ENCODE measurements around the gene CCDC136.

The CCDC136 gene

DNA sequence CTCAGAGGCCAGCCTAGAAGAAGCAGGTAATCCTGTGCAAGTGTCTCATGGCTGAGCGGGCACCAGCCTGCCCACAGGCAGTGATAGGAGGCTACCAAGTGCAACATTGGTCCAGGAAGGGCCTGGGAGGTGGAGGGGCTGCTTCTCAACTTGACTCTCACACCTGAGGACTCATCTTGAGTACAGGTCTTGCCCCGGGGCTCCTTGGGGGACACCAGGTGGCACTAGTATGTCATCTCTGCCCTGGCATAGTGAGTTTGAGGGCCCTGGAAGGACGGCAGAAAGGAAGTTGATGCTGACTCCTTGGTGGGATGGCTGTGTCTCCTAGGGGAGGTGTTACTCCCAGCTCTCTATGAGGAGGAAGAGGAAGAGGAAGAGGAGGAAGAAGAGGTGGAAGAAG is 2.3 kb downstream of the CCDC136 start:
- DNase-seq (ENCODE audit: extremely low read depth, low read depth): no peak
- no peak overlapping the region for H3K4me3 ChIP-seq (replicated peaks; ENCODE audit: low read depth, low read length)
- TF ChIP-seq CTCF (IDR thresholded peaks at IDR 0.05; ENCODE audit: low read depth, low read length, missing control alignments): no peak

GRCh38 chr7:128794436-128794835 is 2.7 kb downstream of the CCDC136 start:
- H3K4me3 ChIP-seq (replicated peaks; ENCODE audit: low read depth, low read length): no peak overlapping the region
- TF ChIP-seq CTCF (IDR thresholded peaks at IDR 0.05; ENCODE audit: low read depth, low read length, missing control alignments): no peak

DNA sequence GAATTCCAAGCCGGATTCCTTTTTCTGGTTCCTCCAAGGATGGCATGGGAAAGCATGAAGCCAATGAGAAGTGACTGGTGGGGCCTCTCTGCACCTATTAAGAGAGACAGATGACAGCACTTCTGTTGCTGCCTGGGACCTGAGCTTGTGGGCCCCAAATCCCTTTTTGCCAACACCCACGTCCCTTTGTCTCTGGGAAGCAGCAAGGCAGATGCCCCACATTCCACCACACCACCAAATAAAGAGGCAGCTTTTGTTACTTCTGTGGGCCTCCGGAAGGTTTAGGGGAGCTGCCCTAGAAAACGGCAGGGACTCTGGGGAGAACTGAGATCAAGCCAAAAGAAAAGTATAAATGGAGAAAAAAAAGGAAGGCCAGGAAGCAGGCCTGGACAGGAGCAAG is 3.4 kb downstream of the CCDC136 start:
- no peak for TF ChIP-seq CTCF (IDR thresholded peaks at IDR 0.05; ENCODE audit: low read depth, low read length, missing control alignments)
- DNase-seq (ENCODE audit: extremely low read depth, low read depth): no peak
- no peak overlapping the region for H3K4me3 ChIP-seq (replicated peaks; ENCODE audit: low read depth, low read length)

More at GRCh38 chr7:128794436-128794835, 2.7 kb downstream of the CCDC136 start:
- no peak for DNase-seq (ENCODE audit: extremely low read depth, low read depth)

GRCh38 chr7:128796327-128796726 is 4.6 kb downstream of the CCDC136 start:
- no peak overlapping the region for H3K4me3 ChIP-seq (replicated peaks; ENCODE audit: low read depth, low read length)
- DNase-seq (ENCODE audit: extremely low read depth, low read depth): no peak
- no peak for TF ChIP-seq CTCF (IDR thresholded peaks at IDR 0.05; ENCODE audit: low read depth, low read length, missing control alignments)

DNA sequence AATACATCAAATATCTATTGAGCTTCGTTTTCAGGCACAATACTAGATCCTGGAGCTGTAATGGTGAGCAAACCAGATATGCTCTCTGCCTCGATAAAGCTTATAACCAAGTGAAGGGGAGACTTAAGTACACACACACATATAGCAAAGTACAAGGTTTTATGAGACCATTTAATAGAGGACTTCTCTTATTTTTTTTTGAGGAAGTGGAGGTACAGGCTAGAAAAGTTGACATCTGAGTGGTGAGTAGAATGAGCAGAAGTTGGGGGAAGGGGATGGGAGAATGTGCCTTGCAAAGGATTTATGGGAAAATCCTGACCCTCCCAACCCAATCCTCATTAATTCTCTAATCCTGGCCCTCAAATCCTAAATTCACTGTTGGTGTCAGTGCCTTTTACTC is 7.7 kb downstream of the CCDC136 start:
- DNase-seq (ENCODE audit: extremely low read depth, low read depth): no peak
- H3K4me3 ChIP-seq (replicated peaks; ENCODE audit: low read depth, low read length): no peak overlapping the region
- TF ChIP-seq CTCF (IDR thresholded peaks at IDR 0.05; ENCODE audit: low read depth, low read length, missing control alignments): no peak

DNA sequence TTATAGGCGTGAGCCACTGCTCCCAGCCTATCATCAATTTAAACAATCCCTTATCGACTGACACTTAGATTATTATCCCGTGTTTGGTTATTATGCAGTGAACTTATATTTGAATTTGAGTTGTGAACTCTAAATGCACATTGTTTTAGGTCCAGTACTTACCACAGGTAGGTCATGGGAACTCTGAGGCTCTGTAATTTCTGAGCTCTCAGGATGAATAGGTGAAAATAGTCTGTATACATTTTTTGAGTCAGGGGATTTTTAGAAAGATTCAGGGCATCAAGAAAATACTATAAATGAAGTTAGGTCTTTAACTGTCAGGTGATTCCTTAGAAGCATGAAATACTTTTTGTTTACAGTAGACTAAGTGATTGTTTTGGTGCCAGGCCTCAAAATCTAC is 8.8 kb downstream of the CCDC136 start:
- H3K4me3 ChIP-seq (replicated peaks; ENCODE audit: low read depth, low read length): no peak overlapping the region
- no peak for TF ChIP-seq CTCF (IDR thresholded peaks at IDR 0.05; ENCODE audit: low read depth, low read length, missing control alignments)
- DNase-seq (ENCODE audit: extremely low read depth, low read depth): no peak

GRCh38 chr7:128801003-128801402 is 9.2 kb downstream of the CCDC136 start:
- H3K4me3 ChIP-seq (replicated peaks; ENCODE audit: low read depth, low read length): no peak overlapping the region
- no peak for DNase-seq (ENCODE audit: extremely low read depth, low read depth)
- TF ChIP-seq CTCF (IDR thresholded peaks at IDR 0.05; ENCODE audit: low read depth, low read length, missing control alignments): no peak

Measured in HFF-Myc (cell line).